Measurements from ENCODE around the gene MT3. TPM values are rescaled to one million over a fixed set of nuclear protein-coding genes. Genes with fewer than 3 reads are reported as not detected.

The MT3 gene
- total RNA-seq, 3 donors from 2014 or later (not counting 1 experiment from before 2014, with no cell fraction given): not detected

DNA sequence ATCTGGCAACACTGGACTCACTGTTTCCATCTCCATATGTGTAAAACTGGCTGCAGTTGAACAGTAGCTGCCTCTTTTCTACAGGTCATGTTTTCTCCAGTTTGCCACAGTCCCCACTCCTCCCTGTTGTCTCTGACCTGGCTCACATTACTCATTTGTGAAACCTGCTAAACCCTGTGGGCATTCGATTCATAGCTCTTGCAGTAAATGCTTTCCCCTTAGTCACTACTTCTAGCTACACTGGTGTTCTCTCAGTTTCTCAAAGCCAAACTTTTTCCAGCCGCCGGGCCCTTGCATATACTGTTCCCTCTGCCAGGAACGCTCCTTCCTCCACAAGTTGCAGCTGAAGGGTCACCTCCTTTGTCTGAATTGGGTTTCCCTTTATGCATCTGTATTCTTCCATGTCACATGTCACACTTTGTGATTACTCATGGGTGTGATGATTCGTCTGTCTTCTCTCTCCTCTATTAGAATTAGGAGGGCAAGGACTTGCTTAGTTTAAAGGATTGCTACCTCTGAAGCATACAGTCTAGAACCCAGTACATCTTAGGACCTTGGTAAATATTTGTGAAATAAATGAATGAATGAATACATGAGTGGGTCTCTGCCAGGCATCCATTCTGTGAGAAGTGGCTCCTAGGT, 39.5 kb upstream of the MT3 start:
- Histone ChIP-seq H3K9me3 (ENCODE audit: control insufficient read depth, insufficient read depth, low read length) (no peaks in the 10 kb centered on the region), H3K4me1 (ENCODE audit: control insufficient read depth, insufficient read depth, low read length) (peaks cover 8% of the 10 kb centered on the region), H3K27ac (ENCODE audit: low read length) (no peak overlapping the region), H3K27me3 (ENCODE audit: control insufficient read depth, insufficient read depth, low read length) (no peaks in the 10 kb centered on the region), H3K4me3 (ENCODE audit: low read length) (no peak overlapping the region), H3K36me3 (ENCODE audit: control insufficient read depth, insufficient read depth, low read length) (no peaks in the 10 kb centered on the region)
- DNase-seq: no peak
- peaks cover 6 to 10% of the 10 kb centered on the region in 2 donors for H3K4me1 Mint-ChIP-seq
- H3K9me3 Mint-ChIP-seq: no peaks in the 10 kb centered on the region
- no peak overlapping the region for H3K4me3 Mint-ChIP-seq
- no peak overlapping the region for H3K27ac Mint-ChIP-seq
- 84% methylated on average over 4 of the region's 5 CpGs for WGBS (ENCODE audit: insufficient coverage)
- intact Hi-C loops (cut with micrococcal nuclease): no loop called here
- no peak for ATAC-seq
- peaks cover 13 to 15% of the 10 kb centered on the region in 2 donors for H3K27me3 Mint-ChIP-seq (ENCODE audit: low read depth in 2 of 2)
- TF ChIP-seq, protein P1, sequence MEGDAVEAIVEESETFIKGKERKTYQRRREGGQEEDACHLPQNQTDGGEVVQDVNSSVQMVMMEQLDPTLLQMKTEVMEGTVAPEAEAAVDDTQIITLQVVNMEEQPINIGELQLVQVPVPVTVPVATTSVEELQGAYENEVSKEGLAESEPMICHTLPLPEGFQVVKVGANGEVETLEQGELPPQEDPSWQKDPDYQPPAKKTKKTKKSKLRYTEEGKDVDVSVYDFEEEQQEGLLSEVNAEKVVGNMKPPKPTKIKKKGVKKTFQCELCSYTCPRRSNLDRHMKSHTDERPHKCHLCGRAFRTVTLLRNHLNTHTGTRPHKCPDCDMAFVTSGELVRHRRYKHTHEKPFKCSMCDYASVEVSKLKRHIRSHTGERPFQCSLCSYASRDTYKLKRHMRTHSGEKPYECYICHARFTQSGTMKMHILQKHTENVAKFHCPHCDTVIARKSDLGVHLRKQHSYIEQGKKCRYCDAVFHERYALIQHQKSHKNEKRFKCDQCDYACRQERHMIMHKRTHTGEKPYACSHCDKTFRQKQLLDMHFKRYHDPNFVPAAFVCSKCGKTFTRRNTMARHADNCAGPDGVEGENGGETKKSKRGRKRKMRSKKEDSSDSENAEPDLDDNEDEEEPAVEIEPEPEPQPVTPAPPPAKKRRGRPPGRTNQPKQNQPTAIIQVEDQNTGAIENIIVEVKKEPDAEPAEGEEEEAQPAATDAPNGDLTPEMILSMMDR (IDR thresholded peaks at IDR 0.05): no peak
- no peaks in the 10 kb centered on the region for H3K36me3 Mint-ChIP-seq

DNA sequence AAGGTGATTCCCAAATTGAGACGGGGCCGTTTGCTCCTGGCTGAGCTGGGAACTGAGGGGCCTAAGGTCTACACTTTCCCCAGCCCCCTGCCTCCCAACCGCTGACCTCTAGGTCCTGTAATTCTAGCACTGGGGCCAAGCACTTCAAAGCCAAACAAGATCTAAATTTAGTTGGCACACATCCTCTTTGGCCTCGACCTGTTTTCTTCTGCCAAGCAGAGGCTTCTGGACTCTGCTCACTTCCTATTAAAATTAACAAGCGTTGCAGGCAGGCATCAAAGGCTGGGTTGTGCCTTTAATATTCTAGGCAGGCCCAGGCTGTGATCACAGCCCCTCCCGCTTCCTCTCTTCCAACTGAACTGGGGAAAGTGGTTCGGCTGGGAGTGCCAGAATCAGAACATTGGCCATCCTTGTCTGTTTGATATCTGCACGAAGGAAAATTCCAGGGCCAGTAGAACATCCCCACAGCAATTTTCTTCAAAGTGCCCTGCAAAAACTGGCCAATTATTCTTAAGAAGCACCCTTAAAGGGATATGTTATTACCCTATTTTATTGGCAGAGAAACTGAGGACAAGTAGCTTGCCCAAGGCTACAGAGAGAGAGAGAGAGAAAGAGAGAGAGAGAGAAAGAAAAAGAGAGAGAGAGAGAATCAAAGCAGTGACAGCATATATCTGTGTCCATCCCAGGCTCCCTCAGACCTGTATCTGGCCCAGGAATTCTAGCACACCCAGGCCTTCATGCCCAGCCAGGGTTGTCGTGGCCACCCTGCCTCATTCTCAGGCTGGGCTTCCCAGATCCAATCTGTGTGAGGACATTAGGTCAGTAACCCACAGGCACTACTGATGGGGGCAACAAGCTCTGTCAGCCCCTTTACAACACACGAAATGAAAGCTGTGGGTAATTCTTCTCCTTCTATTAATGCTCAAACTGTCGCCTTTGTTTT, 37.3 kb upstream of the MT3 start:
- Histone ChIP-seq H3K9me3 (ENCODE audit: control insufficient read depth, insufficient read depth, low read length) (no peaks in the 10 kb centered on the region), H3K4me3 (ENCODE audit: low read length) (no peak overlapping the region), H3K27ac (ENCODE audit: low read length) (no peak overlapping the region), H3K27me3 (ENCODE audit: control insufficient read depth, insufficient read depth, low read length) (no peaks in the 10 kb centered on the region), H3K4me1 (ENCODE audit: control insufficient read depth, insufficient read depth, low read length) (peaks cover 7% of the 10 kb centered on the region), H3K36me3 (ENCODE audit: control insufficient read depth, insufficient read depth, low read length) (no peaks in the 10 kb centered on the region)
- TF ChIP-seq, protein P1 (IDR thresholded peaks at IDR 0.05): no peak
- ATAC-seq (no peak), DNase-seq (no peak)
- H3K36me3 Mint-ChIP-seq: no peaks in the 10 kb centered on the region
- no peak overlapping the region for H3K27ac Mint-ChIP-seq
- H3K9me3 Mint-ChIP-seq: no peaks in the 10 kb centered on the region
- intact Hi-C loops (cut with micrococcal nuclease): no loop called here
- H3K27me3 Mint-ChIP-seq (ENCODE audit: low read depth in 2 of 2): peaks cover 12 to 30% of the 10 kb centered on the region in 2 donors
- no peak overlapping the region for H3K4me3 Mint-ChIP-seq
- H3K4me1 Mint-ChIP-seq: peaks cover 6 to 10% of the 10 kb centered on the region in 2 donors
- 50% methylated on average over 10 of the region's 11 CpGs for WGBS (ENCODE audit: insufficient coverage)

DNA sequence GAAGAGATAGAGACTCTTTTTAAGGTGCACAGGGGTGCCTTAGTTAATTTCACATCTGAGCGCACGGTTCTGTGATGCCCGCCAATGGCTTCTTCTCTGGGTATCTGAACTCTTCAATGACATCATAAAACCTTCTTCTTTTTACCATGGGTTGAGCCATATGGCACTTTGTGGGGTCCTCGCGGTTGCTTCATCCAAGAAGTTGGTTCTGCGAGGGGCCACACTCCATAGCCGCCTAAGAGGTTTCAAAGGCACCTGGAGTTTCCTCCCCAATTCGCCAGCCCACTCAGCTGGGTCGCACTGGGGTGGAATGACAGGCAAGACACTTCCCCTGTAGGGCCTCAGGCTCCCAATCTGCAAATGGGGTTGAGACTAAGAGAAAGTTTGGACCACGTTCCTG, 34.9 kb upstream of the MT3 start:
- H3K27me3 ChIP-seq (ENCODE audit: control insufficient read depth, insufficient read depth, low read length): no peaks in the 10 kb centered on the region
- no peak overlapping the region for H3K27ac ChIP-seq (ENCODE audit: low read length)
- peaks cover 22 to 39% of the 10 kb centered on the region in 2 donors for H3K27me3 Mint-ChIP-seq (ENCODE audit: low read depth in 2 of 2)
- no peak overlapping the region for H3K4me3 Mint-ChIP-seq
- H3K4me1 ChIP-seq (ENCODE audit: control insufficient read depth, insufficient read depth, low read length): no peaks in the 10 kb centered on the region
- H3K36me3 ChIP-seq (ENCODE audit: control insufficient read depth, insufficient read depth, low read length): no peaks in the 10 kb centered on the region
- no peak overlapping the region for H3K27ac Mint-ChIP-seq
- TF ChIP-seq, protein P1 (IDR thresholded peaks at IDR 0.05): no peak
- no peaks in the 10 kb centered on the region for H3K36me3 Mint-ChIP-seq
- no peak for DNase-seq
- no peaks in the 10 kb centered on the region for H3K4me1 Mint-ChIP-seq
- 87% methylated on average over 10 of the region's 10 CpGs for WGBS (ENCODE audit: insufficient coverage)
- no peak for ATAC-seq
- H3K9me3 ChIP-seq (ENCODE audit: control insufficient read depth, insufficient read depth, low read length): no peaks in the 10 kb centered on the region
- H3K4me3 ChIP-seq (ENCODE audit: low read length): no peak overlapping the region
- no peaks in the 10 kb centered on the region for H3K9me3 Mint-ChIP-seq
- intact Hi-C loops (cut with micrococcal nuclease): no loop called here
